HG03045 (cell line): ENCODE measurements around the gene ATP5F1E.

Source experiments
- ATAC-seq: cut with Tn5 transposase; IDR thresholded peaks from one replicate; pipeline ENCODE4 v1.9.1; 2021; ENCODE audit warnings: mild to moderate bottlenecking, moderate library complexity; ENCODE audit not compliant: unreplicated experiment

The ATP5F1E gene

GRCh38 chr20:59006864-59007664 is 25.1 kb downstream of the ATP5F1E start, which contains the start of gene CTSZ:
Gene CTSZ, minus strand, starts transcription at chr20:59007254. Its CDS starts 126 bp downstream, at chr20:59007128.
- ATAC-seq = peak; percentile 37

- ATAC-seq = no peak
Observed at GRCh38 chr20:59006167-59006863, 25.8 kb downstream of the ATP5F1E start.

- ATAC-seq = no peak
Observed at GRCh38 chr20:59005523-59006166, 26.5 kb downstream of the ATP5F1E start.

GRCh38 chr20:59004763-59005522 is 27.2 kb downstream of the ATP5F1E start:
- peak; percentile 41 for ATAC-seq

GRCh38 chr20:59004493-59004762 is 27.7 kb downstream of the ATP5F1E start:
- no peak for ATAC-seq

- ATAC-seq = no peak
Observed at GRCh38 chr20:59003836-59004492, 28.2 kb downstream of the ATP5F1E start.

GRCh38 chr20:59002874-59003399 is 29.2 kb downstream of the ATP5F1E start:
- ATAC-seq = no peak

- no peak for ATAC-seq
Observed at GRCh38 chr20:59002388-59002787, 29.7 kb downstream of the ATP5F1E start.

- no peak for ATAC-seq
Observed at GRCh38 chr20:59001449-59002171, 30.5 kb downstream of the ATP5F1E start.

GRCh38 chr20:59001068-59001448 is 31.1 kb downstream of the ATP5F1E start:
- no peak for ATAC-seq

GRCh38 chr20:59000326-59000725 is 31.8 kb downstream of the ATP5F1E start:
- no peak for ATAC-seq

- ATAC-seq = no peak
Observed at GRCh38 chr20:58998656-58999055, 33.5 kb downstream of the ATP5F1E start.

GRCh38 chr20:58997141-58997770 is 34.9 kb downstream of the ATP5F1E start:
- no peak for ATAC-seq

GRCh38 chr20:58996226-58996611 is 35.9 kb downstream of the ATP5F1E start:
- ATAC-seq = no peak

GRCh38 chr20:58995461-58996225 is 36.5 kb downstream of the ATP5F1E start:
- ATAC-seq = no peak

GRCh38 chr20:58994390-58995159 is 37.6 kb downstream of the ATP5F1E start:
- no peak for ATAC-seq

- no peak for ATAC-seq
Observed at GRCh38 chr20:58993332-58994248, 38.5 kb downstream of the ATP5F1E start.
